Stimulated activated CD4-positive, alpha-beta T cell treated with anti-CD3 and anti-CD28 coated beads, Interleukin-4, amount 100 ng/mL, for 48 hours (primary cell): ENCODE measurements around the gene MTOR.

Source experiments
- DNase-seq, 2 donors: peaks; one replicate each; pipeline ENCODE4 v3.0.0-alpha.2; 2020; ENCODE audit warnings: low read depth in 2 of 2

MTOR gene

DNA sequence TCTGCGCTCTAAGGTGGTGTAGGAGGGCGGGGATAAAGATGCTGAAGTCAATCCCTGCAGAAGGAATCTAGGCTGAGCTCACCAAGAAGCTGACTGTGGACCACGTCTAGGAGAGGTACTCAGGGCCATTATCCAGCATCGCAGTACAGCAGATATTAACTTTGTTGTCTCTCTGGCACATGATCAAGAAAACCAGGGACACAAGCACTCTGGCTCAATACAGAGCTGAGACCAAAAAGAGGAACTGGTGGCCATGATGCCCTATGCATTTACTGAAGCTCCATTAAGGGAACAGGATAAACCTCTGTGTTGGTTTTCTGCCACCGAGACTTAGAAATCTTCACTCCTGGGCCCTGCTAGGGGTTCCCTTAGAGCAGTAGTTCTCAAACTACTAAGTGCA is 111.2 kb downstream of the MTOR start:
- no peak for DNase-seq

DNA sequence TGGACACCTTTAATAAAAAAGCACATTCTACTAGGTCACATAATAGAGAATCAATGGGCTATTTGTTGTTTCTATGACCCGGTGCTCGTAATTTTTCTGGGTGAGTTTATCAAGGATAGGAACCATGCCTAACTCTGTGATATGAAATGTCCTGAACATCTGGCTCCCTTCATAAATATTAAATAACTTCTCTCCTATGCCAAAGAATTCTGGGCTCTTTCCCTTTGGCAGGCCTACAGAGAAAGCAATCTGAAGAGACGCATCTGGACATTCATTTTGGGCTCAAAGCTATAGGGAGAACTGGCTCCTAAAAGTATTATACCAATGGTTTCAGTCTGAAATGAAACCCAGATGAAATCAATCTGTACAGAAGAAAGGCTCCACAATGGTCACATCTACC is 112.0 kb downstream of the MTOR start:
- DNase-seq: no peak

DNA sequence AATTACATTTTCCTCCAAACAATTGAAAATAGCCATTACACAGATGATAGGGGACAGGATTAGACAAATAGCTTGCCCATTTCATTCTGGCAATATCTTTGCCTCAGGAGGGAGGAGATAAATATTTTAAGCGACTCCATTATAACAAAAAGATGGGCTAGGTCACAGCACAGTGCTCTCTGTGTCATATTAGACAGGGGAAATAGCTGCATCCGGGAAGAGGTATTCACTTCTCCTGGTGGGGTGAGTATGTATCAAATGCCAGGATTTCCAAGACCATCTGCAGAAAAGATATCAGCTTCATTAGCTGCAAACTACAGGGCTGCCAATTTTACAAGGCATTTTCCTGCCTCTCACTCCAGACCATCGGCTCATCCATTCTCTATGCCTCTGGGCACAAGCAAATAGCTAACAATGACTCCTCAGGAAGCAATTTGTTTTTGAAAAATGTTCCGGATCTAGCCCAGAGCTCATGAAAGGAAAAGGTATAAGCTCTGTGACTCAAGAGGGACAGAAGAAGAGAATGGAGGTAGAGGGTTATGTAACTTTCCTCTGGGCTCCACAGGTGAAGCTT is 115.1 kb downstream of the MTOR start:
- no peak for DNase-seq

DNA sequence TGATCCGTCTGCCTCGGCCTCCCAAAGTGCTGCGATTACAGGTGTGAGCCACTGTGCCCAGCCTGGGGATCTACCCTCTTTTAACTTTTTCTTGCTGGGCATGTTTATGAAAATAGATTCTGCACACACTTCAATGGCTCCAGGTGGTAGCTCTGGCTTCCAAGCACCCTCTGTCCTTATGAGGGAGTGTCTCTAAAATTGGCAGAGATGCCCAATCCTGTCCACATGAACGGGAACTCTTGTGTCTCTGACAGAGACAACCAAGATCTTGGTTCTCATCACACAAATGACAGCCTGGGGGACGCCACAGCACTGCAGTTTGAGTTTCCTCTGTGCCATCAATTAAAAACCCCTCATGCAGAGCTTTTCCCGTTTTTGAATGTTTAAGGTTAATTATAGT is 116.6 kb downstream of the MTOR start:
- DNase-seq: no peak

DNA sequence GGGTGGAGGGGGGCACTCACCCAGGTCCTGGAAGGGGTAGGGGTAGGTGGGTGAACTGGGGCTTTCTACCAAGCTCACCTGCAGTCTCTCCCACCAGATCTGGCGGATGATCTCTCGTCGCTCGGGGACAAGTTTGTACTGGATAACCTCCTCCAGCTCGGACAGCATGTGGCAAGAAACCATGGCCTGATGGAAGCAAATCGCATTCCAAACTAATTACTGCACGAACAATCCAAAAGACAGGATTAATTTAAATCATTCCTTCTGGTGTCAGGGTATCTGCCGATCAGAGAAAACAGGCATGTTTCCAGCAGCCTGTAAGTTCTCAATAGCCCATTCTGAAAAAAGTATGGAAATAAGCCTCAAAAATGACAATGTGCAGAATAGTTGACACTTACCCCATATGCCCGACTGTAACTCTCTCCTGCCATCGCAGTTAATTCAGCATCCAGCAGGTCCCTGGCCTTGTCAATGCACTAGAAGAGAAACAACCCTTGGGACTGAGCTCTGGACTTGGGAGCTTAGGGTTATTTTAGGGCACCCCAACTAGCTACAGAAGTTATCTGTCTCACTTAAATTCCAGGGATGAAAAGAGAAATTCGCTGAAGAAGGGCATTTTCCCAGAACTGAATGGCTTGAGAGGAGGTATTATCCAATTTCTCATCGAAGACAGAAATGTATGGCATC is 117.6 kb downstream of the MTOR start:
- no peak for DNase-seq

DNA sequence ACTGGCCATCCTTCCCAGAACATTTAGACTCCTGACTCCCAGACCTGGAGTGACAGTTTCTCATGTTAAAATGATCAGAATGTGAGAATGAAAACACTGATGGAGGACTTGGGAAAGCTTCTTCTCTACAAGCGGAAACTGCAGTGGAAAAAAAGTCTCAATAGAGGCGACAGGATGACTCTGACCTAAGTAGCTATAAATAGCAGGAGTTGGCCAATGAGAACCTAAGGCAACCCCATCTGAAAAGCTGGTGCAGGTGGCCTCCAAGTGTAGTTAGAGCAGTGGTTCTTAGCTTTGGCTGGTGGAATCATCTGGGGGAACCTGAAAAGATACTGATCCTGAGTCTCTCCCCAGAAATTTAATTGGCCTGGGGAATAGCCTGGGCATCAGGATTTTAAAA is 118.4 kb downstream of the MTOR start:
- DNase-seq: no peak

DNA sequence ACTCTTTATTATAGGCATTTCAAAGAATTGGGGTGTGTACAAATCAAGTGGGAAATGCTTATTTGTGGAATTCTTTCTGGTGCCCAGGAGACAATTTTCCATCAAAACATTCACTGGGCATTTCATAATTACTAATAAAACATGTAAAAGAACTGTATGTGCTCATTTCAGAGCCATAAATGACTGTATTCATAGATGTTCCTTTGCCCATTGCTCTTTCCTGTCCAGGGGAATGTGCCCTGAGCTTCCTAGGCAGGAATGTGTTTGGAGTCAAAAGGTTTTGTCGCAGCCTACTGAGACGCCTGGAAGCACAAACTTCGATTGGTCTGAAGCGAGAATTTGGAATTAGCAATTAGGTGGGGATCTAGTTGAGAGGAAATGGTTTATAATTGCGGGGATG is 119.0 kb downstream of the MTOR start:
- DNase-seq: no peak

DNA sequence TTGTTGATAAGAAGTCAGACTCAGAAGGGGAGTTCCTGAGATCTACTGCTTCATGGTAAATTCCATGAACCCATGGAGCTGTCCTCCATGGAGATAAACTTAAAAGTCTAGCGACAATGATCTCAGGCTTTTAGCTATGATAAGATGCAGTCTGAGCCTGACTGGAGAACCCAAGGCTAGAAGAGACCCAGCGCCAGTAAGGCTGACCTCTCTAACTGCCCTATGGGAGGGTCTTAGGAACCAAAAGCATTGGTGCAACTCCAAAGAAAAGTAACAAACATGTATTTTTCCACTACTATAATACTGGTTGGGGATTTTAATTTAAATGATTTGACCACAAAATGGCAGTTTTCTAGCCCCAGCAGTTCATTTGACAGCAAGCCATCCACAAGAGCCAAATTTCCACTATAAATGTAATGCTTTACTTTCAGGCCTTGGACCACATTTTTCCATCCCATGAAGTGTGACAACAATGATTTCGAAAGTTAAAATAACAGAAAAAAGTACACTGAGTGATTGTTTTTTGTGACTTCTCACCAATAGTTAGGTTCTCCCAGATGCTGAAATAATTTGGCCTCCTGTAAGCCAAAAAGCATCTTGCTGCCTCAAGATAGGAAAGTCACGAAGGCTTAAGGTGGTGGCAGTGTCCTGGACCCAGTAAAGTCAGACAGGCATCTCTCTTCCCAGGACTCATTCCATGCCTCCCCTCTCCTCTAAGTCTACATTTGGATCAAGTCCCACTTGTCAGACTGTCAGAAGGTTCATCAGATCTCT is 119.5 kb downstream of the MTOR start:
- no peak for DNase-seq

DNA sequence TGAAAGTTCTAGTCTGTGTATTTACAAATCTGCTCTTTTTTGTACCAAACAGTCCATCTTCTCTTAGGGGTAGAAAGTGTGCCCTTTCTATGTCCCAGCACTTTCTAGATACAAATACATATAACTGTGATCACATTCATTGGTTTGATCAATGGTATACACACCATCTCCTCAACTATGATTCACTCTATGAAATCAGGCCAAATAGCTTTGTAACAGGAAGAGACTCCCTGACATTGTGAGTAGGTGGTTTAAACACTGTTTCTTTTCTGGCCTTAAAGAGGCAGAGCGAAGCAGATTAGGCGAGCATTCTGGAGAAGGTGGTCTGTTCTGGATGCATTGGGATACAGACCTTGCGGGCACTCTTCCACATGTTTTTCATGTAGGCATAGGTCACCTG is 123.4 kb downstream of the MTOR start:
- DNase-seq: no peak

DNA sequence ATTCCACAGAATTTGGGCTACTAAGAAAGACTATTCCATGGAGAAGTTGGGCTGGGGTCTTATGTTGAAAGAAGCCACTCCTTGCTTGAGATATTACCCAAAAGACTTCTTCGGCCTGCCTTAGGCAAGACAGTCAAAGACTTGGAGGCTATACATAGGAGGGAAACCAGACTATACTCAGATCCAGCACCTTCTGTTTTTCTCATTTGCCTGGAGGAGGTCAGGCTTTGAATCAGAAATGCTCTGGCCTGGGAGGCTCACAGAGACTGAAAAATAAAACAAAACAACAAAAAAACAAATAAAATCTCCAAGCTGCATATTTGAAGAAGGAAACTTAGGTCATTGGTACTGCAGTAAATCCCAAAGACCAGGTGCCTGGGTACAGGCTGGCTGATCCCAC is 124.3 kb downstream of the MTOR start:
- DNase-seq: no peak

DNA sequence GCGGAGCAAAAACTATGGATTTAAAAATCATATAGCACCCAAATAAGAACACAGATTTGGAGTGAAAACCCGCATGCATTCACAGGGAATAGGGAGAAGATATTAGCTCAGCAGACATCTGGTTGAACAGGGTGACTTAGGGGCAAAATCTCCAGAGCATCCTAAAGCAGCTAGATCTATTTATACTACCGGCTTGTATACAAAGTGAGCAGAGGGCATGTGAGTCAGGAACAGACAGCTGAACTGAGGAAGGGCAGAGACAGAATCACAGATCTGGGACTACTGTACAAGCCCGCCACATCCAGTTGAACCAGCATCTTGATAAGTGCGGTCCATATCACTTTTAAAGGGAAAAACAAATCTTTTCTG is 127.5 kb downstream of the MTOR start:
- no peak for DNase-seq

DNA sequence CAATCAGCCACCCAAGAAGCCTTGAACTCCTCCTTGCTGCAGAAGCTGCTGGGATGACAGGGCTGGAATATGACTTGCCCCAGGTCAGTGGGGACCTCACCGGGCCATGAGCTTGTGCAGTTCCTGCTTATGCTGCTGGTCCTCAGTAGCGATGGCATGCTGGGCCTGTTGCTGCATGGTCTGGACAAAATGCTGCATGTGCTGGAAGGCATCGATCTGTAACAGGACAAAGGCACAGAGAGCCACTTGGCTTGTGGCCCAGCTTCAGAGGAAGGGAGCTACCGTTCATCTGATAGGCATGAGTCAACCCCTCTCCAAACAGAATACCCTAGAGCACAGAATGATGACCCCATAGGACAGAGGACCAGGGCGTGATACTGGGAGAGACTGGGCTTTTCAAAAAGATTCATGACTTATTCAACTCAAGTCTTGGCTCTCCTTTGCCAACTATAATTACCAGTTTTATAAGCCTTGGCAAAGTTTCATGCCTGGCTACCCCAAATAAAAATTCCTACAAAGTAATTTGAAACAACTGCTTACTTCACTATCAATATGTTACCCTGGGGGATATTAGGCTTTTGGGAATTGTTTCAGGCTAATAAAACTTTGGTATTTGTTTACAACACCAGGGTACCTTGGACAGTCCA is 128.0 kb downstream of the MTOR start:
- no peak for DNase-seq

DNA sequence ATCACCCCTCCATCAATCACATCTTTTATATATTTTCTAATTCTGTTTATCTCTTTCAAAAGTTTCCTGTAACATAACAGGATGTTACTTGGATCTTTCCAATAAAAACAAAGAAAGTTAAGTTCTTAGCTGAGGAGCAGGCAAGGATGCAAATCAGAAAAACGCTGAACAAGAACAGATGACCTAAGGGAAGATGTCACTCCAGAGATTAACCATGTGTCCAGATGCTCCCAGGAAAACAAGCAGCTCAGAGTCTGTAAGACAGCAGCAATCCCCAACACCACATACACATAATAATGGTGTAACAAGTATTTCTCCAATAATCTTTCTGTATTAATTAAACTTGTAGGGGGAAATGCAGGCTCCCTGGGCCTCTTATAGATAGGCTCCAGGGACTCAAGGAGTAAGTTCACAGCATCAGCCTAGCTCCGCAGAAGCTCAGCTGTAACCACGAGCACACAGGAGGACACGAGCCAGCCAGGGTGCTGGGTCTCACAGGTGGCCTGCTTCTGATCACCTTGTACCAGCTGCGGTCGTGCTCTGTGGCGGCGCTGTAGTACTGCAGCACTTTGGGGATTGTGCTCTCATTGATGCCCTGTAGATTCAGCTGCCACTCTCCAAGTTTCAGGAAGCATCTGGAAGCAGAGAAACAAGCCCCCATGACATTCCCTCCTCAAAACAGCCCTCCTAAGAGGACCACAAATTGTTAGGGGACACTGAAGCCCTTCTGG is 129.6 kb downstream of the MTOR start:
- DNase-seq: no peak

DNA sequence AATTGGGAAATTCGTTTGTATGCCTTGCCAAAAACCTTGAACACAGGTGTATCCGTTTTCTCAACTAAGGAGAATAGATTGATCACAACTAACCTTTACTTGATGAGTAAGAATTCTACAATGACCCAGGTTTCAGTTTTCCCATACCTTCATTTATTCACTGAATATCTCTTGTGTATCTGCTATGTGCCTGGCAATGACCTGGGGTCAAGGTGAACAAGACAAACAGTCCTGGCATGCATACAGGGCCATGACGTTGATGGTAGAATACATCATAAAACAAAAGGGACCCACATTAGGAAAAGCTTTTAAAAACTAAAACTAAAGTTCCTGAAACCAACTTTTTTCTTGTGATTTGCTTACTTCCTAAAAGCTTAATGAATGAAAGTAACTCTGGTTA is 130.5 kb downstream of the MTOR start:
- no peak for DNase-seq

DNA sequence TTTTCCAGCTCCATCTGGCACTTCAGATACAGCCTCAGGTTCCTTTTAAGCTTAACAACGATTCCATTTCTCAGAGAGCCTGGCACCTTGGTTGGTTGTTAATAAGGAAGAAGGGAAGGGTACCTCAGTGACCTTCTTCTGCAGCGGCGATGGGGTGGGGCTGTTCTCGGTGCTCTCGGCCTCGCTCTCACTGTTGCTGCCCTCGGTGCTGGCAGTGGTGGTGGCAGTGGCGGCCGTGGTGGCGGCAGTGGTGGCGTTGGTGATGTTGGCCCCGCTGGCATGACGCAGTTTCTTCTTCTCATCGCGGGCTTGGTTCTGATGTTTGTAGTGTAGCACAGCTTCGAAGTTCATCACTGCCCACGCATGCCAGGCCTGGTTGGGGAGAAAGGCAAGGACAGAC is 131.9 kb downstream of the MTOR start:
- no peak for DNase-seq

DNA sequence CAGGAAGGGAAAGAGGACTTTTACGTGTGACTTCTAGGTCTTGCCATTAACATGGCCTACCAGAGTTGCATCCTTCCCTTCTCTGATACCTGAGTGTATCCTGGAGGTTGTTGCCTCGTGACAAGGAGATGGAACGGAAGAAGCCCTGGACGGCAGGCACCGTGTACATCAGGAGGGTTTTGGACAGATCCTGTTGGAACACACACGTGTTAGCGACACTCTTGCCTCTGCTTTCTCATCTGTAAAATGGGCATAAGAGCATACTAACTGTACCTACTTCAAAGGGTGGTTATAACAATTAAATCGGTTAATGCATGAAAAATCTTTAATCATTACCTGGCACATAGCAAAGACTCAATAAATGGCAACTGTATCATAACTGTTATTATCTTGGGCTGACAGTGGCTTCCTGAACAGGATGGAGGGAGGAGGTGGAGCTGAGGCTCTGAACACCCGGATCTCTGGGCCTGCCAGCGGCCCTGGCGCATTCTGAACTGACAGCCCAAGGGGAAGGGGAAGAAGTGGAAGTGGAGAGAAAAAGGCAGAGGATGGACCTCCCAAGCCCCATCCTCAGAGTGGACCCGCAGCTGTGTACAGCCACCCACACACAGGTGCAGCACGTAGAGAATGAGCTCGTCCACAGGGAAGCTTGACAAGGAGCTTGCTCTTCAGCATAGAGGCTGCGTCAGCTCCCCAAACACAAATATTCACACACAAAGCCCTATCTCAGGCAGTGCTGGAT is 132.5 kb downstream of the MTOR start:
- DNase-seq: no peak

DNA sequence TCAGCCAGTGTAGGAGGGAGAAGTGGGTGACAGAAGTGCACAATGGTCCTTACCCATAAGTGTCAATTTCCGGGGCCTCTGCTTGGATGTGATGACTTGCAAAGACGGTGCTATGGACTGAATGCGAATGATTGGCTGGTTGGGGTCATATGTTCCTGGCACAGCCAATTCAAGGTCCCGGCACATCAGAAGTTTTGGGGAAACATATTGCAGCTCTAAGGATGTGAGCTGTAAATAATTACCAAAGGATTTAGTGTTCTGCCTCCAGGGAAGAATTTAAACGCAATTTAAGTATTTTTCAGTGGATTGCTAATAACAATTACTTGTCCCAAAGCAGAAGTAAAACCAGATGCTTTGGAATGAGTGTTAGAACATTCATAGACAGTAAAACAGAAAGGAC is 135.8 kb downstream of the MTOR start:
- no peak for DNase-seq

DNA sequence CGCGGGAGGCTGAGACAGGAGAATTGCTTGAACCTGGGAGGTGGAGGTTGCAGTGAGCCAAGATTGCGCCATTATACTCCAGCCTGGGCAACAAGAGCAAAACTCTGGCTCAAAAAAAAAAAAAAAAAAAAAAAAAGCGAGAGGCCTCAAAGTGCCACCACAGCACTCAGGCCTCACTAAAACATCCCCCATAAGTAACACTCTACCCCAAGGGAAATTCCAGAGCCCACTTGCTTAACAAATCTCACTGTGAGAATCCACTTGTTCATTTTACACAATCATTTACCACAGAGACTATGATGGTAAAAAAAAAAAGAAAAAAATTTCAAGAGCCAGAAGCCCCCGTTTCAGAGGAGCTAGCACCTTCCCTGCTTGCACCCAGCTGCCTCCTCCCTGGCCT is 136.4 kb downstream of the MTOR start:
- DNase-seq: no peak

DNA sequence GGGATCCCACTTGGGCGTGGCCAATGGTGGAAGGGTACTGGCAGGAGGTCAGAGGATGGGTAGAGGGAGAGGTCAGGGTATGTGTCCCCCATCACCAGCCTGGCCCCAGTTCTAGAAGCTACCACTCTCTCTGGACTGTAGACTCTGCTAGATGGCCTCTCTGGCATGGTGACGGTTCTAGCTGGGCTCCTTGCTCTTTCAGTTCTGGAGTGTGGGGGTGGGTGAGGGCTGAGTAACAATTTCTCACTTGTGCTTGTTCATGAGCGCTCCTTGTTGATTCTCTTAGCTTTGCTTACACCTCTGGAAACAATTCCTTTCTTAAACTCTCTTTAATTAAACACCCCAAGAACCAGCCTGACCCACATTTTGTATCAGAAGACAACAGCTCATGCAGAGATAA is 137.4 kb downstream of the MTOR start:
- no peak for DNase-seq

DNA sequence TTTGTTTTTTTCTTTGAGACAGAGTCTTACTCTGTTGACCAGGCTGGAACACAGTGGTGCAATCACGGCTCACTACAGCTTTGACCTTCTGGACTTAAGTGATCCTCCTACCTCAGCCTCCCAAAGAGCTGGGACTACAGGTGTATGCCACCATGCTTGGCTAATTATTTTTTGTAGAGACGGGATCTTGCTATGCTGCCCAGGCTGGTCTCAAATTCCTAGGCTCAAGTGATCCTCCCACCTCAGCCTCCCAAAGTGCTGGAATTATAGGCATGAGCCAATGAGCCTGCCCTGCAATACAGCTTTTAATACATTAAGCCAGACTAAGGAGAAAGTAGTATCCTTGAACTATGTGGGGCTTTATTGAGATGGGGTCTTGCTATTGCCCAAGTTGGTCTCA is 146.0 kb downstream of the MTOR start:
- DNase-seq: no peak

DNA sequence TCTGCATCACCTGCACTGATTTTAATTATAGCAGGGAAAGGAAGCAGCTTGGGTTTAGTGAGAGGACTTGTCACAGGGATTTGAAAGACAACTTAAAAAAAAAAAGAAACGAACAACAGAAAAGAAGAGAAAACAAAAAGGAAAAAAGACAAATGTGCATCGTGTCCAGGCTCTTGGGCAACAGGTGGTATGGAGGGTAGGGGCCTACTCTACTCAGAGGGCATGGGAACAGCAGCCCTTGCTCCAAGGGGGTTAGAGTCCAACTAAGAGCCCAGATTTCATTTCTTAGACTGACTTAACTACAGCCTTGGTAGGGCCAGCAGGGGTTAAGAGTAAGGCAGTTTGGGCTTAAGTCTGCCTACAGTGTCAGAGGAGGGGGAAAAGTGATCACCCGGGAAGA is 147.4 kb downstream of the MTOR start:
- no peak for DNase-seq
